GM12878 (cell line): Measurements from ENCODE around the gene PI16. TPM values are rescaled to one million over a fixed set of nuclear protein-coding genes. Genes with fewer than 3 reads are reported as not detected.

Experiments
- ATAC-seq: fragments of 200-7000 bp; cut with Tn5 transposase; 3 replicates; pipeline ENCODE4 v1.9.1; 2020; ENCODE audit warnings: mild to moderate bottlenecking, moderate library complexity
- BruUV-seq: library from RNA; stranded (reverse); fragments of 400-500 nt; replicated peaks from 2 replicates; lab custom pipeline; 2021; lab: Mats Ljungman, UMichigan
- CTCF ChIA-PET: fragments of 300-600 bp; sonication (Branson Sonifier 250); formaldehyde crosslinking; extraction: SDS; loops from one replicate; lab custom pipeline; 2021; ENCODE audit warnings: inconsistent platforms; lab: Yijun Ruan, JAX
- POLR2A ChIA-PET: fragments of 350-600 bp; formaldehyde crosslinking; extraction: SDS; loops from one replicate; lab custom pipeline; 2021; ENCODE audit warnings: inconsistent platforms; lab: Charles Lee
- RAD21 ChIA-PET: fragments of 300-600 bp; sonication (Branson Sonifier 250); formaldehyde crosslinking; loops from one replicate; lab custom pipeline; 2023; ENCODE audit warnings: antibody characterized with exemption; ENCODE audit not compliant: unreplicated experiment; lab: Charles Lee
- SMC1A ChIA-PET: fragments of 300-600 bp; sonication (Branson Sonifier 250); formaldehyde crosslinking; loops from one replicate; lab custom pipeline; 2023; ENCODE audit not compliant: unreplicated experiment, uncharacterized antibody; lab: Charles Lee
- DNase-seq: peaks from one replicate; pipeline ENCODE4 v3.0.0-alpha.2; 2011; ENCODE audit warnings: low read depth, low spot score
- FAIRE-seq: peaks from 3 replicates; lab custom pipeline; 2011; peaks lifted over from hg19 to GRCh38; lab: Jason Lieb, UNC
- H2AFZ ChIP-seq: 2 replicates; pipeline ENCODE4 v1.6.0; 2011; ENCODE audit warnings: low read depth, low read length, control low read depth; ENCODE audit not compliant: control insufficient read depth
- H3K27ac ChIP-seq: 2 replicates; pipeline ENCODE4 v1.5.1; 2011; ENCODE audit warnings: control low read depth; ENCODE audit not compliant: control insufficient read depth, insufficient read depth
- H3K27me3 ChIP-seq, 2 experiments: replicated peaks in 1 of 2; 2 replicates each; pipeline versions ENCODE4 v1.6.0 to v1.6.1; 2011; ENCODE audit warnings: low read length in 1 of 2; ENCODE audit not compliant: control insufficient read depth in 2 of 2, insufficient read depth in 2 of 2
- H3K36me3 ChIP-seq, 2 experiments: 2 replicates each; pipeline ENCODE4 v1.5.1; 2011; ENCODE audit warnings: low read length in 1 of 2; ENCODE audit not compliant: control insufficient read depth in 2 of 2, insufficient read depth in 2 of 2
- H3K4me1 ChIP-seq: 2 replicates; pipeline ENCODE4 v1.6.1; 2011; ENCODE audit warnings: mild to moderate bottlenecking, low read length, moderate library complexity, mixed read lengths; ENCODE audit not compliant: control insufficient read depth, insufficient read depth
- H3K4me2 ChIP-seq: 2 replicates; pipeline ENCODE4 v1.6.0; 2011; ENCODE audit warnings: control low read depth; ENCODE audit not compliant: control insufficient read depth, insufficient read depth
- H3K4me3 ChIP-seq: fragments of 200-600 bp; sonication (generic); 2 replicates; pipeline ENCODE4 v1.5.1; 2016
- H3K79me2 ChIP-seq: 2 replicates; pipeline ENCODE4 v1.6.0; 2011; ENCODE audit warnings: low read length; ENCODE audit not compliant: control insufficient read depth, insufficient read depth
- H3K9ac ChIP-seq: 2 replicates; pipeline ENCODE4 v1.8.0; 2011; ENCODE audit warnings: low read length, control low read depth, mixed read lengths; ENCODE audit not compliant: control insufficient read depth, insufficient read depth
- H3K9me3 ChIP-seq: replicated peaks from 3 replicates; pipeline ENCODE4 v1.5.1; 2011; ENCODE audit warnings: mild to moderate bottlenecking, low read length; ENCODE audit not compliant: control insufficient read depth, insufficient read depth
- H4K20me1 ChIP-seq: 2 replicates; pipeline ENCODE4 v1.6.0; 2011; ENCODE audit not compliant: control insufficient read depth, insufficient read depth
- HCFC1 ChIP-seq: fragments of 150-350 bp; IDR thresholded peaks from 2 replicates; pipeline ENCODE4 v1.6.1; 2014; ENCODE audit warnings: low read length
- IKZF2 ChIP-seq, 2 experiments: fragments of 450-650 bp; IDR thresholded peaks; 2 replicates each; pipeline ENCODE4 v1.6.1; 2017; ENCODE audit warnings: mild to moderate bottlenecking in 2 of 2, moderate library complexity in 2 of 2
- JUNB ChIP-seq: IDR thresholded peaks from 2 replicates; pipeline ENCODE4 v1.6.1; 2016; ENCODE audit warnings: antibody characterized with exemption, mild to moderate bottlenecking
- POLR2A ChIP-seq: IDR thresholded peaks from 2 replicates; pipeline ENCODE4 v1.6.1; 2011; ENCODE audit warnings: low read depth, mild to moderate bottlenecking, low read length
- POLR2AphosphoS5 ChIP-seq: IDR thresholded peaks from 2 replicates; pipeline ENCODE4 v1.6.1; 2011; ENCODE audit warnings: mild to moderate bottlenecking, low read length, inconsistent platforms
- WGBS: methylation state at CpG from one replicate; pipeline ENCODE4 v1.1.6; 2016; ENCODE audit warnings: low lambda C conversion rate; ENCODE audit not compliant: insufficient replicate concordance, insufficient coverage; ENCODE audit errors: missing lambda C conversion rate; 5-methylcytosine and 5-hydroxymethylcytosine counted together
- in situ Hi-C: fragments of 300-500 bp; cut with MboI; formaldehyde crosslinking; loops from 9 replicates; pipeline ENCODE4 v1.14.3; 2018; ENCODE audit warnings: mixed read lengths
- intact Hi-C: fragments of 100-400 bp; cut with micrococcal nuclease; formaldehyde crosslinking; loops from one replicate; pipeline ENCODE4 v1.14.2; 2022; ENCODE audit not compliant: unreplicated experiment
- polyA plus RNA-seq, 11 experiments: library from polyadenylated mRNA; depleted of rRNA in 4 of 11; unstranded in 6 of 11; stranded (reverse) in 5 of 11; fragments of >200 nt; fragmentation: Nextera tagmentation in 4 of 11; fragmentation: Illumina TruSeq in 1 of 11; extraction: Ambion mirVana in 4 of 11; extraction: Trizol in 1 of 11; gene quantifications; 1 replicate in 1 of 11; 2 replicates in 10 of 11; pipeline versions ENCODE4 v1.2.1 to v1.2.3, GENCODE V29; 2011 to 2016; ENCODE audit warnings: inconsistent platforms in 2 of 11, missing spikeins in 2 of 11, low read depth in 1 of 11
- total RNA-seq, 4 experiments: library from RNA; depleted of rRNA in 3 of 4; stranded (reverse); fragments of >200 nt in 3 of 4; fragmentation: Illumina TruSeq in 1 of 4; extraction: Trizol in 1 of 4; gene quantifications; 2 replicates each; pipeline versions ENCODE4 v1.2.1 to v1.2.3, GENCODE V29; 2013 to 2021

PI16 gene
- total and polyA plus RNA-seq, 10 of the 15 experiments (the other 5 are each of a cell fraction or from before 2014, with no cell fraction given): 0.08 to 0.12 TPM; not detected in 8

DNA sequence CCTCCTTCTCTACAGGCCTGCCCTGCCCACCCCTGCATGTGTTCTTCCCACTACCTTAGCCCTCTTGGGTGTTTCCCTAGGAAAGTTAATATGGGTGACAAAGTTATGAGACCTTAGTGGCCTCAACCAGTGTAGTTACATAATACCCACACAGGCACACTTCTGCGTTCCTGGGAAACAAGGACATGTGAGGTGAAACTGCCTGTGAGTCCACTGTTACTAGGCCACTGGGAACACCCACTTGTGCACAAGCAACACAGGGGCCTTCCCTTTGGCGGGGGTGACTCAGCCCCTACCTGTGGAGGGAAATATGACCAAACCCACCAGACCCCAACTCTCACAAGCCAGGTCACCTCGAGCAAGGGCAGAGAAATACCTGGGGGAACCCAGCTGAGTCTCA lies 12.8 kb downstream of the PI16 start:
- no peak; the same call in 2 of the 3 replicates for ATAC-seq
- peaks cover 14% of the 10 kb centered on the region for H3K4me1 ChIP-seq
- H3K4me2 ChIP-seq: no peak overlapping the region
- H3K4me3 ChIP-seq: no peak overlapping the region
- DNase-seq: no peak
- intact Hi-C loops (no loop called here), in situ Hi-C loops (no loop called here)
- TF ChIP-seq POLR2AphosphoS5: peak; percentile 54; the same call in 1 of the 2 replicates
- TF ChIP-seq HCFC1: no peak
- TF ChIP-seq POLR2A: peak; percentile 59
- no peak for TF ChIP-seq JUNB
- ChIA-PET CTCF (interaction anchor here (1.8 kb wide), 1 partner anchor 51 kb away, joined by 6 read pairs; no protein-coding TSS in a partner anchor), SMC1A (no interaction called here), POLR2A (interaction anchor here (0.5 to 1.2 kb wide), 2 partner anchors 12 to 227 kb away, joined by 3 to 4 read pairs; no protein-coding TSS in a partner anchor), RAD21 (interaction anchor here (1.9 kb wide), 1 partner anchor 50 kb away, joined by 6 read pairs; no protein-coding TSS in a partner anchor)
- H3K27ac ChIP-seq: no peak overlapping the region
- H2AFZ ChIP-seq: no peak overlapping the region
- no peaks in the 10 kb centered on the region for H3K79me2 ChIP-seq
- 87% methylated on average over 3 of the region's 3 CpGs for WGBS
- H3K27me3 ChIP-seq: no peaks in the 10 kb centered on the region
- no peaks in the 10 kb centered on the region for H4K20me1 ChIP-seq
- peaks cover 26 to 29% of the 10 kb centered on the region in 2 experiments for H3K36me3 ChIP-seq
- FAIRE-seq: no peak
- H3K9me3 ChIP-seq: no peaks in the 10 kb centered on the region
- no peak overlapping the region for H3K9ac ChIP-seq
- no TSS peak for BruUV-seq

DNA sequence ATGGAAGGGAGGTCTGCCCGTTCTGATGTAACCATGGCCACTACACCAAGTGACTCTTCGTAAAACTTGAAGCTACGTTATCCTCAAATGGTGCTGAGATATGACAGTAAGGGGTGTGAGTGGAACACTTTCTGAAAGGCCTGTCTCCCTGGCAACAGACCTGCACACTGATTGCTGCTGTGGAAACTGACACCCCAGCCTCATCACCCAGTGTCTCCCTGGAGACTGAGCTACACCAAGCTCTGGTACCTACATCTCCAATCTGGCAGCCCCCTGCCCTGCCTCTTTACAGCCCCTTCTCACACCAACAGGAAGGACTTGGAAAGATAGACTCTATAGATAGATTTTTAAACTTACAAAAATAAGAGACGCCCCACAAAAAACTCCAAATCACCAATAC lies 13.2 kb downstream of the PI16 start:
- 88% methylated on average over 4 of the region's 4 CpGs for WGBS
- H3K4me3 ChIP-seq: no peak overlapping the region
- no peaks in the 10 kb centered on the region for H3K9me3 ChIP-seq
- H3K27ac ChIP-seq: no peak overlapping the region
- RAD21 ChIA-PET: no interaction called here
- no peaks in the 10 kb centered on the region for H3K27me3 ChIP-seq
- no peak overlapping the region for H3K9ac ChIP-seq
- TF ChIP-seq IKZF2 (IDR thresholded peaks at IDR 0.05): no peak
- TF ChIP-seq POLR2AphosphoS5: peak; percentile 26; the same call in 1 of the 2 replicates
- FAIRE-seq (no peak), DNase-seq (no peak), ATAC-seq (no peak)
- no peak overlapping the region for H3K4me2 ChIP-seq
- SMC1A ChIA-PET: no interaction called here
- no peak overlapping the region for H2AFZ ChIP-seq
- H3K4me1 ChIP-seq: peaks cover 13% of the 10 kb centered on the region
- no peaks in the 10 kb centered on the region for H4K20me1 ChIP-seq
- in situ Hi-C loops: no loop called here
- intact Hi-C loops: no loop called here
- no peaks in the 10 kb centered on the region for H3K79me2 ChIP-seq
- BruUV-seq: no TSS peak
- CTCF ChIA-PET: no interaction called here
- POLR2A ChIA-PET: interaction anchor here (1.2 kb wide), 1 partner anchor 13 kb away, joined by 3 read pairs; no protein-coding TSS in a partner anchor
- H3K36me3 ChIP-seq: peaks cover 28 to 34% of the 10 kb centered on the region in 2 experiments
